H9 (cell line): Measurements from ENCODE around the gene TRIM42. TPM values are rescaled to one million over a fixed set of nuclear protein-coding genes. Genes with fewer than 3 reads are reported as not detected.

Experiments used
- DNase-seq: peaks from one replicate; pipeline ENCODE4 v3.0.0-alpha.2; 2017
- H2AFZ ChIP-seq: one replicate; pipeline ENCODE4 v1.6.1; 2013; ENCODE audit warnings: mild to moderate bottlenecking, low read length, control low read depth, moderate library complexity
- H2AK5ac ChIP-seq: 2 replicates; pipeline ENCODE4 v1.6.1; 2013; ENCODE audit warnings: low read length, control low read depth, mixed read lengths; ENCODE audit not compliant: insufficient read length
- H2BK120ac ChIP-seq: one replicate; pipeline ENCODE4 v1.6.1; 2013; ENCODE audit warnings: low read depth, mild to moderate bottlenecking, low read length, control low read depth, inconsistent platforms; ENCODE audit not compliant: poor library complexity, severe bottlenecking
- H2BK12ac ChIP-seq: 2 replicates; pipeline ENCODE4 v1.6.1; 2013; ENCODE audit warnings: low read length, control low read depth, mixed read lengths, low read depth; ENCODE audit not compliant: insufficient read length
- H2BK15ac ChIP-seq: 2 replicates; pipeline ENCODE4 v1.6.1; 2013; ENCODE audit warnings: low read depth, low read length, control low read depth
- H2BK20ac ChIP-seq: one replicate; pipeline ENCODE4 v1.6.1; 2013; ENCODE audit warnings: low read depth, mild to moderate bottlenecking, low read length, control low read depth, inconsistent platforms; ENCODE audit not compliant: poor library complexity, severe bottlenecking
- H2BK5ac ChIP-seq: 2 replicates; pipeline ENCODE4 v1.6.1; 2013; ENCODE audit warnings: low read length, control low read depth, mixed read lengths; ENCODE audit not compliant: insufficient read length
- H3K14ac ChIP-seq: 2 replicates; pipeline ENCODE4 v1.6.1; 2013; ENCODE audit warnings: low read length, control low read depth; ENCODE audit not compliant: insufficient read depth
- H3K18ac ChIP-seq: 2 replicates; pipeline ENCODE4 v1.6.1; 2013; ENCODE audit warnings: low read depth, mild to moderate bottlenecking, mixed read lengths, low read length, control low read depth; ENCODE audit not compliant: insufficient read length
- H3K23ac ChIP-seq: 2 replicates; pipeline ENCODE4 v1.6.1; 2013; ENCODE audit warnings: low read length, control low read depth, mixed read lengths, low read depth; ENCODE audit not compliant: insufficient read length
- H3K23me2 ChIP-seq: 2 replicates; pipeline ENCODE4 v1.6.1; 2013; ENCODE audit warnings: low read depth, mild to moderate bottlenecking, mixed read lengths, low read length, control low read depth; ENCODE audit not compliant: insufficient read length, poor library complexity, severe bottlenecking
- H3K27ac ChIP-seq: 2 replicates; pipeline ENCODE4 v1.5.1; 2013; ENCODE audit warnings: low read length, control low read depth, mixed read lengths, low read depth; ENCODE audit not compliant: insufficient read length
- H3K27me3 ChIP-seq: 2 replicates; pipeline ENCODE4 v1.6.1; 2013; ENCODE audit warnings: low read length, control low read depth, inconsistent platforms; ENCODE audit not compliant: insufficient read depth
- H3K4ac ChIP-seq: 2 replicates; pipeline ENCODE4 v1.6.1; 2013; ENCODE audit warnings: low read depth, mild to moderate bottlenecking, control low read depth, inconsistent platforms, low read length, moderate library complexity
- H3K4me1 ChIP-seq: 2 replicates; pipeline ENCODE4 v1.6.1; 2013; ENCODE audit warnings: low read length, control low read depth, inconsistent platforms; ENCODE audit not compliant: insufficient read depth
- H3K4me2 ChIP-seq: 2 replicates; pipeline ENCODE4 v1.6.1; 2013; ENCODE audit warnings: low read length, control low read depth, mixed read lengths; ENCODE audit not compliant: insufficient read length, insufficient read depth
- H3K56ac ChIP-seq: 2 replicates; pipeline ENCODE4 v1.6.1; 2013; ENCODE audit warnings: low read depth, mild to moderate bottlenecking, mixed read lengths, low read length, control low read depth; ENCODE audit not compliant: insufficient read length
- H3K79me1 ChIP-seq: 2 replicates; pipeline ENCODE4 v1.6.1; 2013; ENCODE audit warnings: low read depth, mild to moderate bottlenecking, moderate library complexity, low read length, control low read depth, inconsistent platforms; ENCODE audit not compliant: insufficient read depth, poor library complexity, severe bottlenecking
- H3K79me2 ChIP-seq: 2 replicates; pipeline ENCODE4 v1.6.1; 2013; ENCODE audit warnings: low read length, control low read depth, inconsistent platforms; ENCODE audit not compliant: insufficient read depth
- H3K9ac ChIP-seq: 2 replicates; pipeline ENCODE4 v1.6.1; 2013; ENCODE audit warnings: low read length, control low read depth, mixed read lengths; ENCODE audit not compliant: insufficient read length; ENCODE audit errors: extremely low read depth
- H3K9me3 ChIP-seq: one replicate; pipeline ENCODE4 v1.6.1; 2013; ENCODE audit warnings: low read depth, low read length, inconsistent platforms; ENCODE audit not compliant: control insufficient read depth
- H3T11ph ChIP-seq: one replicate; pipeline ENCODE4 v1.6.1; 2013; ENCODE audit warnings: mild to moderate bottlenecking, low read length, control low read depth, inconsistent platforms
- H4K20me1 ChIP-seq: one replicate; pipeline ENCODE4 v1.6.1; 2013; ENCODE audit not compliant: control insufficient read depth, insufficient read length, insufficient read depth
- H4K5ac ChIP-seq: 2 replicates; pipeline ENCODE4 v1.6.1; 2013; ENCODE audit warnings: low read depth, mild to moderate bottlenecking, mixed read lengths, low read length, control low read depth; ENCODE audit not compliant: insufficient read length
- H4K8ac ChIP-seq: replicated peaks from 2 replicates; pipeline ENCODE4 v1.6.1; 2013; ENCODE audit warnings: low read length, control low read depth, mixed read lengths, low read depth; ENCODE audit not compliant: insufficient read length
- H4K91ac ChIP-seq: 2 replicates; pipeline ENCODE4 v1.6.1; 2013; ENCODE audit warnings: low read depth, mild to moderate bottlenecking, moderate library complexity, mixed read lengths, low read length, control low read depth; ENCODE audit not compliant: insufficient read length
- H3K27ac Mint-ChIP-seq, 3 experiments: 2 replicates in 2 of 3; 3 replicates in 1 of 3; pipeline ENCODE4 v1.8.0; 2020 to 2021; ENCODE audit warnings: mixed read lengths in 3 of 3, mild to moderate bottlenecking in 1 of 3, moderate library complexity in 1 of 3
- H3K27me3 Mint-ChIP-seq: 2 replicates; pipeline ENCODE4 v1.8.0; 2021; ENCODE audit warnings: low read depth, mild to moderate bottlenecking, moderate library complexity, mixed read lengths
- H3K36me3 Mint-ChIP-seq, 3 experiments: 2 replicates in 2 of 3; 3 replicates in 1 of 3; pipeline ENCODE4 v1.8.0; 2020 to 2021; ENCODE audit warnings: low read depth in 3 of 3, mixed read lengths in 3 of 3; ENCODE audit not compliant: insufficient read depth in 1 of 3
- H3K4me1 Mint-ChIP-seq, 2 experiments: 2 replicates each; pipeline ENCODE4 v1.8.0; 2020; ENCODE audit warnings: mixed read lengths in 2 of 2
- H3K4me3 Mint-ChIP-seq, 2 experiments: 2 replicates in 1 of 2; 3 replicates in 1 of 2; pipeline ENCODE4 v1.8.0; 2020 to 2021; ENCODE audit warnings: mild to moderate bottlenecking in 2 of 2, mixed read lengths in 2 of 2, moderate library complexity in 1 of 2
- H3K9me3 Mint-ChIP-seq, 2 experiments: 2 replicates in 1 of 2; 3 replicates in 1 of 2; pipeline ENCODE4 v1.8.0; 2020; ENCODE audit warnings: mild to moderate bottlenecking in 2 of 2, mixed read lengths in 2 of 2, moderate library complexity in 1 of 2
- CTCF ChIP-seq: fragments of 200-600 bp; sonication (generic); conservative IDR thresholded peaks from 3 replicates; pipeline ENCODE4 v1.8.0; 2021; ENCODE audit warnings: antibody characterized with exemption, mild to moderate bottlenecking
- total RNA-seq: library from RNA; stranded (reverse); gene quantifications from 2 replicates; pipeline ENCODE4 v1.2.1, GENCODE V29; 2021

TRIM42 gene
- total RNA-seq, 1 experiment from 2014 or later, result not detected

- Histone ChIP-seq H3K14ac (no peak overlapping the region), H3K4ac (no peak overlapping the region), H3K23ac (no peak overlapping the region), H3K79me1 (no peaks in the 10 kb centered on the region), H3K9ac (no peak overlapping the region), H3K79me2 (no peaks in the 10 kb centered on the region), H3K27me3 (no peaks in the 10 kb centered on the region), H2BK20ac (no peak overlapping the region), H4K5ac (no peak overlapping the region), H3T11ph (no peak overlapping the region), H2AFZ (no peak overlapping the region), H4K20me1 (no peaks in the 10 kb centered on the region), H4K8ac (no peak overlapping the region), H3K9me3 (peaks cover 6% of the 10 kb centered on the region), H3K4me2 (no peak overlapping the region), H2BK12ac (no peak overlapping the region), H2AK5ac (no peak overlapping the region), H3K56ac (no peak overlapping the region), H3K18ac (no peak overlapping the region), H3K4me1 (no peaks in the 10 kb centered on the region), H2BK120ac (no peak overlapping the region), H3K23me2 (no peaks in the 10 kb centered on the region), H4K91ac (no peak overlapping the region), H3K27ac (no peak overlapping the region), H2BK5ac (no peak overlapping the region), H2BK15ac (no peak overlapping the region)
- H3K36me3 Mint-ChIP-seq, result peaks cover 0 to 16% (median 8%) of the 10 kb centered on the region in 3 experiments; a peak in 3 of 7 replicates
- peaks cover 17 to 19% of the 10 kb centered on the region in 2 experiments for H3K9me3 Mint-ChIP-seq
- peaks cover 4% of the 10 kb centered on the region; the same call in 1 of the 2 replicates for H3K27me3 Mint-ChIP-seq
- no peak for DNase-seq
- H3K4me3 Mint-ChIP-seq, result no peak overlapping the region
- H3K27ac Mint-ChIP-seq, result no peak overlapping the region
- no peaks in the 10 kb centered on the region for H3K4me1 Mint-ChIP-seq
- no peak for TF ChIP-seq CTCF
Measured at GRCh38 chr3:140705954-140706353, 28.1 kb downstream of the TRIM42 start.
